Stimulated activated CD8-positive, alpha-beta memory T cell treated with anti-CD3 and anti-CD28 coated beads, Interleukin-4, amount 100 ng/mL, for 24 hours (primary cell): ENCODE results near the gene HOXA6.

Source experiments
- DNase-seq: peaks from one replicate; pipeline ENCODE4 v3.0.0-alpha.2; 2020; ENCODE audit warnings: low read depth

The HOXA6 gene

GRCh38 chr7:27108390-27109127 lies 39.0 kb downstream of the HOXA6 start:
- no peak for DNase-seq

DNA sequence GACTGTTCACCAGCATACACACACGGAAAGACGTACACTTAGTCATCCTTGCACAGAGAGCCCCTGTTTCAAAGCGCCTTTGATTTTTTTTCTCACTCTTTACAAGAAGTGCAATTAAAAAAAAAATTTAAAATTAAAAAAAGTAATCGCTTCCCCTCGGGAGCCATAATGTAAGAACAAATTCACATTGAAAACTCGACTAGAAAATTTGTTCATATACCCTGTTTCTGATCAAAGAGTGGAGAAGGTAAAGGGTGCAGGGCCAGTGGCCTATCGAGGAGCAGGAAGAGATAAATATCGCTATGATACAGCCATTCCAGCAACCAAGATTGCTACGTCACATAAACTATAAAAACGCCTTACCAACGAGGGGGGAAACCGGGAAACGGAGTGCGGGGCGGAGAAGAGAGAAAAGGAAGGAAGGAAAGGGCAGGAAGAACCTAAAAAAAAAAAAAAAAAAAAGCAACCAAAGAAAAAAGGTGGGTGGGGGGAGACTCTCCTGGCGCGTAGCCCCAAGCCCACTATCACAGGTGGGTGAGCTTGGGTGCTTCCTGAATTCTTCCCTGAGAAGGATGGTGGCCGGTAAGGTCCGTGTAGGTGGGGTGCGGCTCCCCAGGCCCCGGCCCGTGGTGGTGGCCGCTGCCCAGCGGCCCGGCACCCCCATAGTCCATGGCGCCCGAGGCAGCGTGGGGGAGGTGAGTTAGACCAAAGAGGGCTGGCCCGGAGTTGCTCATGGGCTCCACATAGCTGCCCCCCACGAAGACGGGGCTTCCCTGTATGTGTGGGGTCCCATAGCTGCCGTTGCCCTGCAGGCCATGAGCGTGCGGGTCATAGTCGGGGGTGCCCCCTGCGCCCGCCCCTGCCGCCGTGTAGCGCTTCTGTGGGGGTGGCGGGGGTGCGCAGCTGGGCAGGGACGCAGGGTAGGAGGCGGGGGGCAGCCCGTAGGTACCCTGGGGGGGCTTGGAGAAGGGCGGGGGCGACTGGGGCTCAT lies 39.9 kb downstream of the HOXA6 start:
- no peak for DNase-seq

DNA sequence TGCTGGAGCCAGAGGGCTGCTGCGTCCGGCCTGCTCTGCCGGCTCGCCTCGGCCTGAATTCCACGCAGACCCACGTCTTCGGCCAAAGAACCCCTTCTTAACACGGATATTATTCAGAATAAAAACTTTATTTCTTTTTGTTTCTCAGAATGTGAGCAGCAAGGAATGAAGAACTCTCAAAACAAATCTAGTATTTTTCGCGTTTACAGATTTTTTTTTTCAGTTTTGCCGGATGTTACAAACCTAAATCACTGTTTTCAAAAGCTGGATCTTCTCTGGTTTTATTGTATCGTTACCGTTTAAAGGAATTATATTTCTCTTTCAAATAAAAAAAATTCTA lies 40.7 kb downstream of the HOXA6 start:
- no peak for DNase-seq

DNA sequence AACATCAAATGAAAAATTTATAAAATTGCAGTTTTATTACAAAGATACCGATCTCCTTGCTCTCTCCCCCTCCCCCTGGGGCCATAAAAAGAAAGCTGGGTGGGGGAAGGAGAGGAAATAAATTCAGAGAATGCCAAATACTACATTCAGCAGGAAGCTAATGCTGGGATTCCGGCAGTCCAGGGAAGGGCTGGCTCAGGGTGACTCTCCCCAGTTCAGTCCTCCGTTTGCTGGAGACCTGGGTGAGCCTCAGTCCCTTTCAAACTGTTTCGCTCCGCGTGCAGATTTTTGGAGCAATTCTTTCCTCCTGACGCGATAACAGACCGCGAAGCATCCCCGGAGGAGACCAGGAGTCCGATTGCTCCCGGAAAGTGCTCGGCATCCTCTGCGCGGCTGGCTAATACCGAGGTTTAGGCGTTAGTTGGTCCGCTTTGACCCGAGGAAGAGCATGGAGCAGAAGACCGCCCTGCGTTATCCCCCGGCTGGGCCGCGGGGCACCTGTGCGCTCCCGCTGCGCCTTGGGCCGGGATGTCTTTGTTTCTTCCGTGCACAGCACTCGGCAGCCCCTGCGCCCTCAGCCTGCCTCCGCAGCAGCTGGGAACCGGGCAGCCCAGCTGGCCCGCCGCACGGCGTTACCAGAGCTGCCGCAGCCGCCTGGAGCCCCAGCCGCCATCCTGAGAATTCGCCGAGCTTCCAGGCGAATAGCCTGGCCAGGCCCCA lies 41.2 kb downstream of the HOXA6 start:
- no peak for DNase-seq

DNA sequence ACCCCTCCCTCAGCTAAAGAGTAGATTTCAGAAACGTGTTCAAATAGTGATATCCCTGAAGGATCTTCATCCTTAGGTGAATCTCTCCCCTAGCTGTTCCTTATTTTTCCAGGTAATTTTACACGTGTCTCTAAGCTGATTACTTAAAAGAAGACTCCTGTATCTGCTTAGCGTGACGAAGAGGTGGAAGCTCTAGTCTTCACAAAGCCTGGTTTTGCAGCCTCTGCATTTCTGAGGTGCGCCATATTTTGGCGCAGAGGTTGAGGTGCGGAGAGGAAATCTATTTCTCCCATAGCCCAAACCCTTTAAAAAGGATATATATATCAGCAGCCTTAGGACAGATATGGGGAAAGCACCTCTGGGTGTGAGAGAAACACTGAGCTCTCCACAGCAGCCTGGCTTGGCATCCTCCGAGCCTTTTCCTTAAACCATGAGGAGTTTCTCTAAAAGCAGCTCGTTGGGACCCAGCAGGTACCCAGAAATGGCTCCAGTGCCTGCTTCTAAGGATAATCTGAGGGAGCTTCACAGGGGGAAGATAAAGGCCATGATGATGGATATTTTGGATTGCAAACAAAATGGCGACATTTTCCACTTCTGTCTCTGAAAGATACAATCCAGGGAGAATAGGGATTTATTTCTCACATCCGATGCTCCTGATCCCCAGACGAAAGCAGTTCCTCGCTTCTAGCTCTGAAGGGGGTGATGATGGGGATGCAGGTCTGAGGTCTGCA lies 42.1 kb downstream of the HOXA6 start:
- no peak for DNase-seq

- DNase-seq: no peak
These were observed 43.1 kb downstream of the HOXA6 start for GRCh38 chr7:27104341-27105058.

DNA sequence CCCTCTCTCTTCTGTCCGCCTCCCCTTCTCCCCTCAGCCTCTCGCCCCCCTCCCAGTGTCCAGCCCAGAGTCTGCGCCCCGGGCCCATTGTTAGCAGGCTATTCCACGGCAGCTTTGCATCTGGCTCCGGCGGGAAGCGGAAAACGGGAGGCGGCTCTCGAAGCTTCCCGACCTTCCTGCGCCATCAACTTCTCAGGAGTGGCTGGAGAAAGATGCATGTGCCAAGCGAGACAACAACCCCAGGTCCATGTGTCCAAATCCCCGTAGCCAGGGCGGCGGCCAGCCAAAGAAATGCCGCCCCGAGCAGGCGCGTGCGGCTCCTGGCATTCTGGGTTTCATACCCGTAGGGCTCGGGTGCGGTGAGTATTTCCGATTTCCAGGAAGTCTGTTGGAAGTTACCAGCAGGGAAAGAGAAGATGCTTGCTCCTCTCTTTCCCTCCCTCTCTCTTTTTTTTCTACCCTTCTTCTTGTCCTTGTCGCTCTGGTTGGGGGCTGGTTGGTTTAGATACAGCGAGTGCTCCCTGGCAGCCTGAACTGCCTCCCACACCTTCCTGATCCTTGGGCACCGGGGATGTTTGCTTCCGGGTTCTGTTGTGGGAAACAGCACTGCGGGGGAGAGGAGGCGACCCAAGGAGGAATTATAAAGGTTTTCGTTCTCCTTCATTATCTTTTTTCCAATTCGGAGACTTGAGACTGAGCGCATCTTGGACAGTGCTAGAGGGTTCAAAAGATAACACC lies 43.9 kb downstream of the HOXA6 start:
- DNase-seq: no peak

DNA sequence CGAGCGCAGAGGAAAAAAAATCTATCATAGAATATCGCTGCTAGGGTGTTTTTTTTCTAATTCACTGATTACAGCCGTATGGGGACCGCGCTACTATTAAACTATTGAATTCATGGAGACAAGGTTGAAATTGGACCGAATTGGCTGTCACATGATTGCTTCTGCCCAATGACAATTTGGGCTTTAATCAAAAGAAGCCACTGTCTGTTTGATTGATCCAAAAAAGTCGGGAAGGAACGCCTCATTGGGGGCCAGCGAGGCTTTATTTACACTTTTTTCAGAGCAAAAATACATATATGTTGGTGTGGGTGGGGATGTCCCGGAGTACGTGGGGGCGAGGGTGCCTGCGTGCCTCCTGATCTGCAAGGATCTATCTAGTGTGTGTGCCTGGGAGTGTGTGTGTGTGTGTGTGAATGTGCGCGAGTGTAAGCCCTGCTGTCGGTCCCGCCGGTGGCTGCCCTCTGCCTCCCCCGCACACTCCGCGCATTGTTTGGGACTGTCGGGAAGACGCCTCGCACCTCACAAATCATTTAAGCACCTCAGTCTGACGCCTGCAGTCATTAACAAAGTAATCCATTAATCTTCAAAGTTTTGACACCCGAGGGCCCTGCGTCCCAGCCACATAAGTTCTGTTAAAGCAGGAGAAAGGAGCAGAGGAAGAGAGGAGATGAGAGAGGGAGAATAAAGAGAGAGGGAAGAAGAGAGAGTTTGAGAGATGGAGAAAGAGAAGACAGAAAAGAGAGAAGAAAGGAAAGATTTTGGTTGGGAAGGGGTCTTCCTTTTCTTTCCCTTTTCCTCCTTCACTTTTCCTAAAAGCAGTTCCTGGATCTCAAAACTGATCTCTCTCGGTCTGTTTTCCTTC lies 44.8 kb downstream of the HOXA6 start, which contains the start of gene HOXA2:
Gene HOXA2, minus strand, starts transcription at position 103 of the 862 bp plus-strand sequence. CDS start 183 bp downstream, outside the sequence.
- no peak for DNase-seq

GRCh38 chr7:27101957-27102580 lies 45.5 kb downstream of the HOXA6 start:
- DNase-seq: no peak

- DNase-seq: no peak
These were observed 46.2 kb downstream of the HOXA6 start for GRCh38 chr7:27101171-27101956.

DNA sequence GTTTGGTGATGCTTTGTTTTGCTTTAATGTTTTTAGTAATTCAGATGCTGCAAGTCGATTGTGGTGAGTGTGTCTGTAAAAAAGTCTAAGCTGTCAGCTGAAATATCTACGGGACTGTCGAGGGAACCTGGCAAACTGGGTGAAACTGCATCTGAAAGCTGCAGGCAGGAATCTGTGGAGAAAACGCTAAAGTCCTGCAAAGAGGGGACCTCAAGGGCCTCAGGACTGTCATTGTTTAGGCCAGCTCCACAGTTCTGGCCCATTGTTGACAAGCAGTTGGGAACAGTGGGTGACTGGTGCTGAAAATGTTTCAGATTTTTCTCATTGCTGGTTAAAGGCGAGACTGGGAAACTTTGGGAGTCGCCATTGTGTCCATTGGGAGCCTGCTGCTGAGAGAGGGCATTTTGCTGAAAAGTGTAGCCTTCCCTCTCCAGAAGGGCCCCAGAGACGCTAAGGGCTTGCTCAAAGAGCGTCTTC lies 46.8 kb downstream of the HOXA6 start:
- DNase-seq: no peak

DNA sequence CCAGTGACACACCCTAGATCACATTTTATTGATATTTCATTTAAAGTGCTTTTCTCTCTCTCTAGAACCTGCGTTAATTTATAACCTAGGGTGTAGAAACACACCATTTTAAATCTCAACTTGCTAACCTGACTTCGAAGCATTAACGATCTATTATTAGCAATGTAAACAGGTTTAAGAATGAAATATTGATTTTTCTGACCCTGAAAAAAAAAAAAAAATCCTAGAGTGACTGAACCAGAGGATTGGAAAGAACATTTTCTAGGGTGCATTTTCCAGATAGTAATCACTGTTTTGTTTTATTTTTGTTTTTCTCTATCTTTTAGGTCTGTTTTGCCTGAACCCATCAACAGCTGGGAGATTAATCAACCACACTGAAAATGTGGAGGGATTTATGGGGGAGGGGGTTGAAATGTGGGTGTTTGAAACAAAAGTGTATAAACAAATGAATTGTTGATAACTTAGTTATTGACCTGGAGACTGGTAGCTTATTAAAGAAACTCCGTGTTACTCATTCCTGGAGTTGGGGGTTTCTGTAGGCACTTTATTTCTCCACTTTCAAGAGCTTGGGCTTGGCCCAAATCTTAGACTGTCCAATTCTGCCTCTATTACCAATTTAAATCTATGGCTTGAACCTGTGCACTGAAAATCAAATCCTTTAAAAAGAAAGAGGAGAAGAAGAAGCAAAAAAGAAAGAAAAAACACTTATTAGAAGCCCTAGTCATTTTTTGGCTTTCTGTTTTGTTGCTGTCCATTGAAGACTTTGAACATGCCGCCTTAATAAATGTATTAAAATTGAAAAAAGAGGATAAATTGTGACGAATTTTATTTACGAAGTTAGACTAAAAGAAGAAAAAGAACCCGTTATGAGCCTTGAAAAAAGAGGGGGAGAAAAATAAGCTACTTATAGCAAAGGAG lies 47.9 kb downstream of the HOXA6 start:
- no peak for DNase-seq

GRCh38 chr7:27098578-27099451 lies 48.8 kb downstream of the HOXA6 start:
- no peak for DNase-seq

- no peak for DNase-seq
These were observed 49.6 kb downstream of the HOXA6 start for GRCh38 chr7:27097686-27098577.
